Measurements from ENCODE around the gene KLHL22. TPM values are rescaled to one million over a fixed set of nuclear protein-coding genes. Genes with fewer than 3 reads are reported as not detected.

Gene KLHL22
- total and polyA plus RNA-seq, 4 donors: 2.0 to 20.3 (median 8.7) TPM

DNA sequence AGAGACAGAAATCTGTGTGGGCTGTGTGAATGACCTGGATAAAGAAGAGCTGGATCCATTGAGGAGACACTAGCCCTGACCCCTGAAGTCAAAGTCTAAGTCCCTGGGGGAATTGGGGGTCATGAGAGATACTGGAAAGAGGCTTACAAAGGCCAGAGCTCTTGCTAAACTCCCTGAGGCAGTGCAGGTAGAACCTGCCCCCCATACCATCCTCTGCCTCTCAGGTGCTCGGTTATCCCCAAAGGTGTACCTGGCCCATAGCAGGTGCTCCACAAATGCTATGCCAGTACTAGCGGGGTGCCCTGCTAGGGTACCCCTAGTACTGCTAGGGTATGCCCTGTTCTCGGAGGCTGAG, 38.9 kb downstream of the KLHL22 start:
- Histone ChIP-seq H3K4me3 (ENCODE audit: low read depth in 1 of 3, low read length in 3 of 3) (no peak overlapping the region), H3K27ac (ENCODE audit: low read depth in 1 of 2, low read length in 2 of 2) (no peak overlapping the region), H3K9me3 (ENCODE audit: control insufficient read depth in 4 of 4, low read length in 3 of 4) (no peaks in the 10 kb centered on the region), H3K36me3 (ENCODE audit: control insufficient read depth in 4 of 4, insufficient read depth in 3 of 4, low read depth in 1 of 4, low read length in 3 of 4) (peaks cover 0 to 14% (median 3%) of the 10 kb centered on the region in 4 donors), H3K4me1 (ENCODE audit: control insufficient read depth in 4 of 4, insufficient read depth in 4 of 4, low read length in 3 of 4) (no peaks in the 10 kb centered on the region), H3K27me3 (ENCODE audit: control insufficient read depth in 4 of 4, insufficient read depth in 4 of 4, low read length in 3 of 4) (no peaks in the 10 kb centered on the region), H3K9ac (ENCODE audit: low read depth in 1 of 2, low read length in 2 of 2) (no peak overlapping the region)
- no peak for DNase-seq (ENCODE audit: low spot score)
- 99% methylated on average over 3 of the region's 3 CpGs for WGBS
- TF ChIP-seq GABPA (IDR thresholded peaks at IDR 0.05 in 1 of 2, conservative IDR thresholded peaks at IDR 0.05 in 1 of 2) (no peak), HNF4G (IDR thresholded peaks at IDR 0.05) (no peak), HNF4A (conservative IDR thresholded peaks at IDR 0.05) (no peak), RXRA (IDR thresholded peaks at IDR 0.05) (no peak), EGR1 (IDR thresholded peaks at IDR 0.05; ENCODE audit: low read depth in 2 of 2) (no peak), JUND (IDR thresholded peaks at IDR 0.05) (no peak), YY1 (IDR thresholded peaks at IDR 0.05) (no peak)
- TF ChIP-seq, protein P1, sequence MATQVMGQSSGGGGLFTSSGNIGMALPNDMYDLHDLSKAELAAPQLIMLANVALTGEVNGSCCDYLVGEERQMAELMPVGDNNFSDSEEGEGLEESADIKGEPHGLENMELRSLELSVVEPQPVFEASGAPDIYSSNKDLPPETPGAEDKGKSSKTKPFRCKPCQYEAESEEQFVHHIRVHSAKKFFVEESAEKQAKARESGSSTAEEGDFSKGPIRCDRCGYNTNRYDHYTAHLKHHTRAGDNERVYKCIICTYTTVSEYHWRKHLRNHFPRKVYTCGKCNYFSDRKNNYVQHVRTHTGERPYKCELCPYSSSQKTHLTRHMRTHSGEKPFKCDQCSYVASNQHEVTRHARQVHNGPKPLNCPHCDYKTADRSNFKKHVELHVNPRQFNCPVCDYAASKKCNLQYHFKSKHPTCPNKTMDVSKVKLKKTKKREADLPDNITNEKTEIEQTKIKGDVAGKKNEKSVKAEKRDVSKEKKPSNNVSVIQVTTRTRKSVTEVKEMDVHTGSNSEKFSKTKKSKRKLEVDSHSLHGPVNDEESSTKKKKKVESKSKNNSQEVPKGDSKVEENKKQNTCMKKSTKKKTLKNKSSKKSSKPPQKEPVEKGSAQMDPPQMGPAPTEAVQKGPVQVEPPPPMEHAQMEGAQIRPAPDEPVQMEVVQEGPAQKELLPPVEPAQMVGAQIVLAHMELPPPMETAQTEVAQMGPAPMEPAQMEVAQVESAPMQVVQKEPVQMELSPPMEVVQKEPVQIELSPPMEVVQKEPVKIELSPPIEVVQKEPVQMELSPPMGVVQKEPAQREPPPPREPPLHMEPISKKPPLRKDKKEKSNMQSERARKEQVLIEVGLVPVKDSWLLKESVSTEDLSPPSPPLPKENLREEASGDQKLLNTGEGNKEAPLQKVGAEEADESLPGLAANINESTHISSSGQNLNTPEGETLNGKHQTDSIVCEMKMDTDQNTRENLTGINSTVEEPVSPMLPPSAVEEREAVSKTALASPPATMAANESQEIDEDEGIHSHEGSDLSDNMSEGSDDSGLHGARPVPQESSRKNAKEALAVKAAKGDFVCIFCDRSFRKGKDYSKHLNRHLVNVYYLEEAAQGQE (IDR thresholded peaks at IDR 0.05): no peak
- TF ChIP-seq, protein P2, sequence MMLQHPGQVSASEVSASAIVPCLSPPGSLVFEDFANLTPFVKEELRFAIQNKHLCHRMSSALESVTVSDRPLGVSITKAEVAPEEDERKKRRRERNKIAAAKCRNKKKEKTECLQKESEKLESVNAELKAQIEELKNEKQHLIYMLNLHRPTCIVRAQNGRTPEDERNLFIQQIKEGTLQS (IDR thresholded peaks at IDR 0.05): no peak
- TF ChIP-seq, protein P3, sequence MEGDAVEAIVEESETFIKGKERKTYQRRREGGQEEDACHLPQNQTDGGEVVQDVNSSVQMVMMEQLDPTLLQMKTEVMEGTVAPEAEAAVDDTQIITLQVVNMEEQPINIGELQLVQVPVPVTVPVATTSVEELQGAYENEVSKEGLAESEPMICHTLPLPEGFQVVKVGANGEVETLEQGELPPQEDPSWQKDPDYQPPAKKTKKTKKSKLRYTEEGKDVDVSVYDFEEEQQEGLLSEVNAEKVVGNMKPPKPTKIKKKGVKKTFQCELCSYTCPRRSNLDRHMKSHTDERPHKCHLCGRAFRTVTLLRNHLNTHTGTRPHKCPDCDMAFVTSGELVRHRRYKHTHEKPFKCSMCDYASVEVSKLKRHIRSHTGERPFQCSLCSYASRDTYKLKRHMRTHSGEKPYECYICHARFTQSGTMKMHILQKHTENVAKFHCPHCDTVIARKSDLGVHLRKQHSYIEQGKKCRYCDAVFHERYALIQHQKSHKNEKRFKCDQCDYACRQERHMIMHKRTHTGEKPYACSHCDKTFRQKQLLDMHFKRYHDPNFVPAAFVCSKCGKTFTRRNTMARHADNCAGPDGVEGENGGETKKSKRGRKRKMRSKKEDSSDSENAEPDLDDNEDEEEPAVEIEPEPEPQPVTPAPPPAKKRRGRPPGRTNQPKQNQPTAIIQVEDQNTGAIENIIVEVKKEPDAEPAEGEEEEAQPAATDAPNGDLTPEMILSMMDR (IDR thresholded peaks at IDR 0.05; ENCODE audit: low read depth, low read length, missing input control): no peak

DNA sequence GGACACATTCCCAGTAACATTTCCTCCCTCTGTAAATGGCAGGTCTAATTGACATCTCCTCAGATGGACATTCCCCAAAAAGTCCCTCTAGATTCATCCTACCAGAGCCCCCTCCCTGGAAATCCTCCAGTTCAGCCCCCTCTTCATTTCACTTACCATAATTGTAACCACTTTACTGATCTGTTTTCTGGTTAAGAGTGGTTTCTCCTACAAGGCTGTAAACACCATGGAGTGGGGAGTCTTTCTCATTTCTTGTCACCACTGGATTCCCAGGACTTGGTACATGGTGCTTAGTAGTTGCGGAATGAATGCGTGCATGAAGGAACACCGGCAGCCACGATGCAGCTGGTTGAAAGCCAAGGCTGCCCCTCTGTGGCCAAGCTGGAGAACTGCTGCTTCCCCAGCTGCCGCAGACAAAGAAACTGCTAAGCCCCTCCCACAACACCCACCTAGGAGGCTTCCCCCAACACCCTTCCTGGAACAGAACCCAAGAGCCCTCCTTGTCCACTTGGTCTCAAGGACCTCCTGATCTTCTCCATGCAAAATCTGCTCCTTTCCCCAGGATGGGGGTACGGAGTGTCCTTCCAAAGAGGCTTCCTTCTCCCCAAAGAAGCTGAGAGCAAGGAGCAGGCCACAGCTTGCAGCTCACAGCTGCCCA, 39.4 kb downstream of the KLHL22 start:
- Histone ChIP-seq H3K4me3 (ENCODE audit: low read depth in 1 of 3, low read length in 3 of 3) (no peak overlapping the region), H3K27ac (ENCODE audit: low read depth in 1 of 2, low read length in 2 of 2) (no peak overlapping the region), H3K9ac (ENCODE audit: low read depth in 1 of 2, low read length in 2 of 2) (no peak overlapping the region), H3K27me3 (ENCODE audit: control insufficient read depth in 4 of 4, insufficient read depth in 4 of 4, low read length in 3 of 4) (no peaks in the 10 kb centered on the region), H3K9me3 (ENCODE audit: control insufficient read depth in 4 of 4, low read length in 3 of 4) (no peaks in the 10 kb centered on the region), H3K36me3 (ENCODE audit: control insufficient read depth in 4 of 4, insufficient read depth in 3 of 4, low read depth in 1 of 4, low read length in 3 of 4) (peaks cover 0 to 14% (median 3%) of the 10 kb centered on the region in 4 donors), H3K4me1 (ENCODE audit: control insufficient read depth in 4 of 4, insufficient read depth in 4 of 4, low read length in 3 of 4) (no peaks in the 10 kb centered on the region)
- WGBS: 23% methylated on average over 6 of the region's 6 CpGs
- DNase-seq (ENCODE audit: low spot score): peak; percentile 54
- no peak for TF ChIP-seq HNF4G (IDR thresholded peaks at IDR 0.05)
- TF ChIP-seq, protein P3 (IDR thresholded peaks at IDR 0.05; ENCODE audit: low read depth, low read length, missing input control): peak; percentile 90
- TF ChIP-seq FOXA1 (IDR thresholded peaks at IDR 0.05): no peak
- no peak for TF ChIP-seq TAF1 (conservative IDR thresholded peaks at IDR 0.05)
- TF ChIP-seq RAD21 (IDR thresholded peaks at IDR 0.05): peak; percentile 90 to 96

Measured in liver (tissue), 9 donors.